ENCODE results near the gene ETV3.
A peak's percentile ranks its signal among the peaks of the same experiment; 100 is the strongest.

ETV3 gene

DNA sequence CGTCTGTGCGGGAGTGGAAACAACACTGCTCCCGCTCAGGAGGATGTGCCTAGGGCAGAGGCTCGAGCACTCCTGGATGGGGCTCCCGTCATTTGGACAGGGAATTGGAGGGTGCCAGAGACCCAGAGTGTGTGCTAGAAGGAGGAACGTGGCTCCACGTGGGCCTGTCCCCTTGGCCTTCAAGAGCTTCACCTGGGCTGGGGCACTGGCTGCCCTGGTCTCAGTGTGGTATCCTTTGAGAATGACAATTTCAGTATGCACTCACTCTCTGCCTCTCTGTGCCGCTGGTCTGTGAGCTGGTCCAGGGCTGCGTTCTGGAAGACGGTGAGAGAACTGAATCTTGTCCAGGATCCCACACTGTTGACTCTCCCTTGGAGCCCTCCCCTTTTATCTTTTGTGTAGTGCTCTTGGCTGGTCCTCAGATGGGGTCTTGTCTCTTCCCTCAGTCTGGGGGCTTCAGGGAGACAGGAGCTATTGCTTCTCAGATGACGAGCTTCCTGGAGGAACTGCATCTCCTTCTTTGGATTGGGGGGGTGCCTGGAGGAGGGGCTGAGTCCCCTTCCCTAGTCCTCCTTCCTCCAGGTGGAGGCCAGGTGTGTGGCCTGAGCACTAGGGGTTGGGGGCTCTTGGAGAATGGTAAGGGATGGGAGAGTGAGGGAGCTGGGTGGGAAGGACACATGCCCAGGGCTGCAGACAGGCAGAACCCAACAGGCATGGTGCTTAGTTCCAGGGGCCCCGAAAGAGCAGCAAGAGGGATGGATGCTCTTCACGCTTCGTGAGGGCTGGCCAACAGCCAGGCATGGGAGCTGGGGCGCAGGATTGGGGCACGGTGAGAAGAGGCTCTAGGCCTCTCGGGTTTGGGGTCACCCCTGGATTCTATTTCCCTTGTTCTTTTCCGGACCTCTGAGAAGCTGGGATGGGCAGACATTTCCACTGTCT, 23.7 kb downstream of the ETV3 start:
- ATAC-seq (no peak), DNase-seq (ENCODE audit: low spot score in 2 of 2) (no peak)
- Mint-ChIP-seq H3K4me1 (peaks cover 20% of the 10 kb centered on the region), H3K36me3 (no peaks in the 10 kb centered on the region), H3K9me3 (no peaks in the 10 kb centered on the region), H3K27ac (no peak overlapping the region), H3K4me3 (no peak overlapping the region)

DNA sequence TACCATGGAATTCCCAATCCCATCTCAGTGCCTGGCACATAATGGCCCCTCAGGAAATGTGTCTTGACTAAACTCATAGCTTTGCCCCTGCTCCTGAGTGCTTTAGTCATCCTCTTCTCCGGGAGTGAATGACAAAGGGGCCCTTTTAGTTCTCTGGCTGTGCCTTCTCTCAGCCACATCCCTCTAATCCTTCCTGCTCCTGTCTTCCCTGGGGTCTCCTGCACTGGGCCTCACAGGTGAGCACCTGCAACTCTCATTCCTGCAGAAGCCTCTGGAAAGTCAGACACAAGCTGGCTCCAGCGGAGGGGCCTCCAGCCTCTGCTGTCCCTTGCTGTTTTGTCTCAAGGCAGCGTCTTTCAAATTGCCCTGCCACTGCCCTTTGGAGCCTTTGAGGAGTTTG, 24.6 kb downstream of the ETV3 start:
- no peaks in the 10 kb centered on the region for H3K9me3 Mint-ChIP-seq
- peaks cover 20% of the 10 kb centered on the region for H3K4me1 Mint-ChIP-seq
- H3K36me3 Mint-ChIP-seq, result no peaks in the 10 kb centered on the region
- no peak overlapping the region for H3K27ac Mint-ChIP-seq
- DNase-seq (ENCODE audit: low spot score in 2 of 2), result no peak
- no peak for ATAC-seq
- no peak overlapping the region for H3K4me3 Mint-ChIP-seq

DNA sequence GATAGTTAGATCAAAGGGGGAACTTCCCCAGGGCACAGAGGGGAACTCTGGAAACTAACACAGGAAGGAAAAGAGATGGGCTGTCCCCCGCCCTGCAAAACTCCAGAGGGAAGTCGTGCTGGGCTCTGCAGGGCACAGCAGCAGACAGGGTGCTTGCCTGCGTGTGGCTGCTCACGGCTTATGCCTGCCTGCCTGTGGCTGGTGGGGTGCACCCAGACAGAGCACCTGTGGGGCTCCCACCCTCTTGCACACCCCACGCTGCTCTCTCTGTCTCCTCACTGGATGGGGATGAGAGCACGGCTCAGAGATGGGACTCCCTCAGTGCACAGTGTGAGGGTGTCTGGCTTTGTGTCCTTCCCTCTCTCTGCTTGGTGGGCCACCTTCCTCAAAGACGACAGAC, 25.1 kb downstream of the ETV3 start:
- peak overlapping the region; percentile 17 for H3K27ac Mint-ChIP-seq
- no peaks in the 10 kb centered on the region for H3K36me3 Mint-ChIP-seq
- peaks cover 20% of the 10 kb centered on the region for H3K4me1 Mint-ChIP-seq
- no peaks in the 10 kb centered on the region for H3K9me3 Mint-ChIP-seq
- no peak for ATAC-seq
- no peak overlapping the region for H3K4me3 Mint-ChIP-seq
- DNase-seq (ENCODE audit: low spot score in 2 of 2), result no peak

DNA sequence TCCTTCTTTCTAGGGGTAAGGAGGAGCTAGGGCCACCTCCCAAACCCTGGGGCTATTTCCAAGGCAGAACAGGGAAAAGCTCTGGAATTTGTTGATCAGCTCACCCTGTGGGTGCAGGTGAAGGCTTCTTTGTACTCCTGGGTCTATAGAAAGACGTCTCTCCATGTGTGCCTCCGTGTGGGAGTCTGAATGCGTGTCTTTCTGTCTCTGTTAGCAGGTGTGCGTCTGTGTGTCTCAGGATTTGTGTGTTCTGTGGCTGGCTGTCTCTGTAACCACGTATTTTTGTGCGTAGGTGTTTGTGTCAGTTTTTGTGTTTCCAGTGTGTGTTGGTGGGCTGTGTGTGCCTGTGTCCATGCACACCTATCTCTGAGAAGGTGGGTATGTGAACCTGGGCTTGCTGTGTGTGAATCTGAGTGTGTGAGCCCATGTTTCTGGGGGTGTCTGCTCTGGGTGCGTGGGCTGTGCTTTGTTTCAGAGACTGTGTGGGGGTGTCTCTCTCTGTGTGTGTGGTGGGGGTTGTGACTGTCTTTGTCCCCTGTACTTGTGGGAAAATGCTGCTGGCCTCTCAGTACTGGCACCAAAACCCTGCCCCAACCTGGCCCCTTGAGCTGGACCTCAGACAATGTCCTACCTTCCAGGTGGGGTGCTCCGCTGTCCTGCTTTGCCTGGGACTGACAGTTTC, 25.9 kb downstream of the ETV3 start:
- peak overlapping the region; percentile 17 for H3K27ac Mint-ChIP-seq

GRCh38 chr1:157111396-157112165, 26.6 kb downstream of the ETV3 start:
- Mint-ChIP-seq H3K36me3 (no peaks in the 10 kb centered on the region), H3K27ac (peak overlapping the region; percentile 17), H3K4me1 (peaks cover 29% of the 10 kb centered on the region), H3K9me3 (no peaks in the 10 kb centered on the region), H3K4me3 (no peak overlapping the region)
- ATAC-seq (no peak), DNase-seq (ENCODE audit: low spot score in 2 of 2) (no peak)

More for the DNA sequence above, 25.9 kb downstream of the ETV3 start:
- H3K36me3 Mint-ChIP-seq, result no peaks in the 10 kb centered on the region
- no peaks in the 10 kb centered on the region for H3K9me3 Mint-ChIP-seq
- DNase-seq (ENCODE audit: low spot score in 2 of 2) (no peak), ATAC-seq (no peak)
- peaks cover 22% of the 10 kb centered on the region for H3K4me1 Mint-ChIP-seq
- no peak overlapping the region for H3K4me3 Mint-ChIP-seq

DNA sequence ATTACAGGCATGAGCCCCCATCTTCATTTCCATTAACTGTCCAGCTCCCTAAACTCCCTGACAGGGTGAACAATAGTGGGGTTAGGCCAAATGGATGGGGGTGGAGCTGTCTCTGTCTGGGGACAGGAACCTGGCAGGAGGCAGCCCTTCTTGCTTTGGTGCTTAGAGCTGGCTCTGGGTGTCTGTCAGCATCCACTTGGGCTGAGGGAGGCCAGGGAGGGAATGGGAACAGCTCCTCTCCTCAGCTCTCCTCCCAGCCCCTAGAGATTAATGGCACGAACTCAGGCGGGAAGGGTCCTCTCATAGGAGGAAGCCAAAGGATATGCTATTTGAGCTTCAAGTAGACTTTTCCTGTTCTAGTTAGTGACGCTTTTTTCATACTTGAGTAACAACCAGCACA, 27.5 kb downstream of the ETV3 start:
- Mint-ChIP-seq H3K4me3 (no peak overlapping the region), H3K9me3 (no peaks in the 10 kb centered on the region), H3K27ac (no peak overlapping the region), H3K36me3 (no peaks in the 10 kb centered on the region), H3K4me1 (peaks cover 38% of the 10 kb centered on the region)
- ATAC-seq (no peak), DNase-seq (ENCODE audit: low spot score in 2 of 2) (no peak)

DNA sequence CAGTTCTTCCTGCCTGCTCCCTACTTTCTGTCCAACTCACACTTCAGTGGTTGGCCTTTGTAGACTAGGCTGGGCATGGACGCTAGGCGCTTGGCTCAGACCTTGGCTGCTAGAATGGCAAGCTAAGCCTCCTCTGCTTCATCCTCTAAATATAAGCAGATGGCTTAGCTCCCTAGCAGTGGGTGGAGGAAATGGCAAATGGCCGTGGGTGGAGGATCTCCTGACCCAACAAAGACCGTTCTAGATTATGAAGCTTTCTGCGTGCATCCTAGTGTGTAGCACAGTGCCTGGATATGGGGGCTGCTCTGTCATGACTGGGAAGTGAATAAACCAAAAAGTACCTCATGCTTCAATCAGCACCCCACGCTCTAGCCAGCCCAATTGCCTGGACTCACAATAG, 28.2 kb downstream of the ETV3 start:
- no peak overlapping the region for H3K27ac Mint-ChIP-seq
- no peak for ATAC-seq

DNA sequence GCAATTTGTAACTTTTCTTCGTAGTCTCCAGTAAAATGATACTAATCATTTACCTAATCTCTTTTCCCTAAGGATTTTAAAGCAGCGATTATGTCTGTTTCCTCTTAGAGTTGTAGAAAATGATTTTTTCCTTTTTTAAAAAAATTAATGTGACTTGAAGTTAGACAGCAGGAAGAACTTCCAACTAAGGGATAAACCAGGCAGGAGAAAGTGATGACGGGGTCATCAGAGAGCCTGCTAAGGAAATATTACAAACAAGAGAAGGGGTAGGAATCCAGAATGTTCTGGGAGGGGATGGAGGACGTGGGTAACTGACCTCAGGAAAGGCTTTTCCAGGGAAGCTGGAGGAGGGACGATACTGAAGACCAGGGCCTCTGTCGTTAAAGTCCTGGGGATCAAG, 29.7 kb downstream of the ETV3 start:
- no peak for DNase-seq (ENCODE audit: low spot score in 2 of 2)
- peaks cover 52% of the 10 kb centered on the region for H3K4me1 Mint-ChIP-seq
- H3K27ac Mint-ChIP-seq, result peak overlapping the region; percentile 23
- ATAC-seq, result no peak
- no peak overlapping the region for H3K4me3 Mint-ChIP-seq
- no peaks in the 10 kb centered on the region for H3K9me3 Mint-ChIP-seq
- H3K36me3 Mint-ChIP-seq, result no peaks in the 10 kb centered on the region

More for the DNA sequence above, 28.2 kb downstream of the ETV3 start:
- Mint-ChIP-seq H3K36me3 (no peaks in the 10 kb centered on the region), H3K4me1 (peaks cover 44% of the 10 kb centered on the region), H3K4me3 (no peak overlapping the region), H3K9me3 (no peaks in the 10 kb centered on the region)
- no peak for DNase-seq (ENCODE audit: low spot score in 2 of 2)

- Mint-ChIP-seq H3K27ac (peak overlapping the region; percentile 23), H3K4me1 (peaks cover 48% of the 10 kb centered on the region), H3K9me3 (no peaks in the 10 kb centered on the region), H3K4me3 (no peak overlapping the region), H3K36me3 (no peaks in the 10 kb centered on the region)
- ATAC-seq (no peak), DNase-seq (ENCODE audit: low spot score in 2 of 2) (no peak)
Measured at GRCh38 chr1:157107702-157108101, 30.5 kb downstream of the ETV3 start.

- H3K9me3 Mint-ChIP-seq, result no peaks in the 10 kb centered on the region
- peak overlapping the region; percentile 12 for H3K4me3 Mint-ChIP-seq
- peaks cover 40% of the 10 kb centered on the region for H3K4me1 Mint-ChIP-seq
- H3K36me3 Mint-ChIP-seq, result no peaks in the 10 kb centered on the region
- ATAC-seq (peak; percentile 3), DNase-seq (ENCODE audit: low spot score in 2 of 2) (no peak)
- H3K27ac Mint-ChIP-seq, result peak overlapping the region; percentile 85
Measured at GRCh38 chr1:157106813-157107189, 31.4 kb downstream of the ETV3 start.

- Mint-ChIP-seq H3K36me3 (no peaks in the 10 kb centered on the region), H3K27ac (peak overlapping the region; percentile 85), H3K4me3 (peak overlapping the region; percentile 12), H3K9me3 (no peaks in the 10 kb centered on the region), H3K4me1 (peaks cover 34% of the 10 kb centered on the region)
- ATAC-seq (peak; percentile 95), DNase-seq (ENCODE audit: low spot score in 2 of 2) (peak; percentile 18 to 57)
Measured at GRCh38 chr1:157105988-157106812, 32.0 kb downstream of the ETV3 start.

GRCh38 chr1:157105298-157105987, 32.8 kb downstream of the ETV3 start:
- Mint-ChIP-seq H3K4me1 (peaks cover 32% of the 10 kb centered on the region), H3K4me3 (no peak overlapping the region), H3K27ac (peak overlapping the region; percentile 85), H3K9me3 (no peaks in the 10 kb centered on the region), H3K36me3 (no peaks in the 10 kb centered on the region)
- DNase-seq (ENCODE audit: low spot score in 2 of 2), result no peak
- no peak for ATAC-seq

- Mint-ChIP-seq H3K27ac (no peak overlapping the region), H3K4me3 (no peak overlapping the region), H3K36me3 (no peaks in the 10 kb centered on the region), H3K9me3 (no peaks in the 10 kb centered on the region), H3K4me1 (peaks cover 32% of the 10 kb centered on the region)
- DNase-seq (ENCODE audit: low spot score in 2 of 2) (no peak), ATAC-seq (no peak)
Measured at GRCh38 chr1:157104598-157105293, 33.4 kb downstream of the ETV3 start.

GRCh38 chr1:157103268-157103667, 34.9 kb downstream of the ETV3 start:
- H3K4me1 Mint-ChIP-seq, result peaks cover 47% of the 10 kb centered on the region
- ATAC-seq (no peak), DNase-seq (ENCODE audit: low spot score in 2 of 2) (no peak)
- peaks cover 6% of the 10 kb centered on the region for H3K36me3 Mint-ChIP-seq
- H3K9me3 Mint-ChIP-seq, result no peaks in the 10 kb centered on the region
- no peak overlapping the region for H3K27ac Mint-ChIP-seq
- H3K4me3 Mint-ChIP-seq, result no peak overlapping the region
